Smooth muscle cell of the coronary artery (primary cell): ENCODE data around the gene SFRP4. TPM values are rescaled to one million over a fixed set of nuclear protein-coding genes. Genes with fewer than 3 reads are reported as not detected.

Source experiments
- total RNA-seq: library from RNA; depleted of rRNA; stranded (reverse); fragments of >200 nt; gene quantifications from 2 replicates; pipeline ENCODE4 v1.2.3, GENCODE V29; 2014; ENCODE audit warnings: low replicate concordance

The SFRP4 gene
- 65.8 and 137 TPM in 2 replicates for total RNA-seq

DNA sequence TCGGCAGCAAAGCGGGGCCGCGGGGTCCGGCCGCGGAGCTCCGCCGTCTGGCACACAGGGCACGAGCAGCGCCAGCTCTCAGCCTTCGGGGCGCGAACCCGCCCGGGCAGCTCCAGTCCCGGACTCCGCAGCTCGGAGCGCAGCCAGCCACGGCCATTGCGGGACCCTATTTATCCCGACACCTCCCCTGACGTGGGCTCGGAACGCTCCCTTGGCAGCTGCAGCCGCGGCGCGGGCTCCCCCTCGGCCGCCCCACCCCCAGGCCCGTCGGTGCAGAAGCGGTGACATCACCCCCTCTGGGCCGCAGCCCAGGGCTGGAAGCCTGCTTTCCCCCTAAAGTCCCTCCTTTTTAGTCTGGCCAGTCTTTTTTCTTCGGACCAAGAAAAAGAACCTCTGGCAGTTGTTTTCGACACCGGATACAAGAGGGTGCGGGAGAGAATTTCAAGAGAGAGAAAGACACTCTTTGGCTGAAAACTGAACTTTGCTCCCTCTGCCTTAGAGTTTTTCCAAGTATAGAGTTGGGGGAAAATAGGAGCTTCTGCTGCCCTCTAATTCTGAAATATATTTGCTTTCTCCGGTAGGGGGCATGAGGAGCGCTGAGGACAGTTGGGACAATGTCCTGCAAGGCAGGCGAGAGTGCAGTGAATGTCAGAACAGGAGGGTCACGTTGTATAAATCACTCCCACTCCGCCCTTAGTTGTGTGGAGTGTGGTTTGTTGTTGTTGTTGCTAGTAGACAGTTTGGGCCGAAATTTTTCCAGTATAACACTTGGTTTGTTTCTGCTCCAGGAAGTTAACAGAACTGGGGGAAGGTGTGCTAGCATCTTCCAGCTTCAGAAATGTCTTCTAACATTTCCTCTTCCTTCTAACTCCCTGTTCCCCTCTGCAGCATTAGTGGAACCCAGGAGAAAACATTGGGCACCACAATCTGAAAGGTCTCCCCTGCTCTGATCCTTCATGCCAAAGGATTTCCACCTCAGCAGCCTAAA is at the start of gene SFRP4:
SFRP4 (minus strand) TSS at position 145 of the 988 bp plus-strand sequence. CDS start 280 bp downstream, outside the sequence.

GRCh38 chr7:37920305-37920848 is 3.8 kb upstream of the SFRP4 start, which contains the start of gene EPDR1:
TSS of gene EPDR1 (plus strand) at chr7:37920640. CDS start at chr7:37920940, 300 bp downstream.

Other genes with a start within 250 kb of the SFRP4 start
- 0.70 TPM in 1 of 2 replicates, not detected in the other for gene GPR141, start 233.1 kb downstream of the SFRP4 start, total RNA-seq
- not detected in 2 replicates for gene NME8, start 68.2 kb downstream of the SFRP4 start, total RNA-seq
- gene EPDR1, start 3.8 kb upstream of the SFRP4 start, total RNA-seq, result 28.0 and 76.3 TPM in 2 replicates